GM12892 (cell line): ENCODE measurements around the gene ABLIM3.

ENCODE experiments used
- DNase-seq: peaks from one replicate; pipeline ENCODE4 v3.0.0; 2011; ENCODE audit not compliant: insufficient read length
- FAIRE-seq: peaks from 2 replicates; lab custom pipeline; 2011; peaks lifted over from hg19 to GRCh38; lab: Jason Lieb, UNC
- POLR2A ChIP-seq: IDR thresholded peaks from 2 replicates; pipeline ENCODE4 v1.6.1; 2011; ENCODE audit warnings: low read depth, low read length, control low read depth
- POLR2AphosphoS5 ChIP-seq: IDR thresholded peaks from 2 replicates; pipeline ENCODE4 v1.6.1; 2011; ENCODE audit warnings: low read depth, low read length, control low read depth
- TAF1 ChIP-seq: IDR thresholded peaks from 2 replicates; pipeline ENCODE4 v1.6.1; 2011; ENCODE audit warnings: low read depth, mild to moderate bottlenecking, control low read depth, low read length, borderline replicate concordance

ABLIM3 gene

GRCh38 chr5:149166591-149167100 is 25.4 kb downstream of the ABLIM3 start:
- TF ChIP-seq TAF1 (no peak), POLR2AphosphoS5 (no peak), POLR2A (no peak)
- no peak for FAIRE-seq

GRCh38 chr5:149168276-149168906 is 27.1 kb downstream of the ABLIM3 start:
- DNase-seq, result no peak
- TF ChIP-seq TAF1, result no peak
- TF ChIP-seq POLR2AphosphoS5, result no peak
- no peak for TF ChIP-seq POLR2A
- no peak for FAIRE-seq

More at GRCh38 chr5:149166591-149167100, 25.4 kb downstream of the ABLIM3 start:
- no peak for DNase-seq

GRCh38 chr5:149170299-149170698 is 29.0 kb downstream of the ABLIM3 start:
- TF ChIP-seq TAF1 (no peak), POLR2AphosphoS5 (no peak), POLR2A (no peak)
- no peak for DNase-seq
- FAIRE-seq, result no peak

- DNase-seq, result no peak
- TF ChIP-seq POLR2AphosphoS5, result no peak
- no peak for TF ChIP-seq POLR2A
- TF ChIP-seq TAF1, result no peak
- FAIRE-seq, result no peak
These were observed 31.0 kb downstream of the ABLIM3 start for GRCh38 chr5:149172261-149172660.

GRCh38 chr5:149172709-149173505 is 31.6 kb downstream of the ABLIM3 start:
- DNase-seq (no peak), FAIRE-seq (no peak)
- no peak for TF ChIP-seq POLR2A
- no peak for TF ChIP-seq POLR2AphosphoS5
- no peak for TF ChIP-seq TAF1

- DNase-seq, result no peak
- TF ChIP-seq POLR2A (no peak), POLR2AphosphoS5 (no peak), TAF1 (no peak)
- FAIRE-seq, result no peak
These were observed 33.5 kb downstream of the ABLIM3 start for GRCh38 chr5:149174847-149175234.

GRCh38 chr5:149175346-149176105 is 34.2 kb downstream of the ABLIM3 start:
- TF ChIP-seq POLR2AphosphoS5 (no peak), POLR2A (no peak), TAF1 (no peak)
- FAIRE-seq, result no peak
- DNase-seq, result no peak

GRCh38 chr5:149177339-149177843 is 36.1 kb downstream of the ABLIM3 start:
- no peak for FAIRE-seq
- no peak for DNase-seq
- no peak for TF ChIP-seq TAF1
- TF ChIP-seq POLR2AphosphoS5, result no peak
- TF ChIP-seq POLR2A, result no peak

- FAIRE-seq, result no peak
- no peak for DNase-seq
- no peak for TF ChIP-seq POLR2A
- no peak for TF ChIP-seq POLR2AphosphoS5
These were observed 36.7 kb downstream of the ABLIM3 start for GRCh38 chr5:149177911-149178565.

GRCh38 chr5:149181732-149182131 is 40.4 kb downstream of the ABLIM3 start:
- DNase-seq (no peak), FAIRE-seq (no peak)
- TF ChIP-seq TAF1 (no peak), POLR2A (no peak), POLR2AphosphoS5 (no peak)
